Measurements from ENCODE around the gene DAB1.

DAB1 gene

GRCh38 chr1:57312869-57313268, 111.0 kb downstream of the DAB1 start:
- no peak for DNase-seq (ENCODE audit: extremely low read depth, low read depth)
- TF ChIP-seq CTCF (IDR thresholded peaks at IDR 0.05; ENCODE audit: low read depth, low read length) = no peak

- no peak for TF ChIP-seq CTCF (IDR thresholded peaks at IDR 0.05; ENCODE audit: low read depth, low read length)
- no peak for DNase-seq (ENCODE audit: extremely low read depth, low read depth)
These were observed 112.4 kb downstream of the DAB1 start for GRCh38 chr1:57311411-57311810.

- TF ChIP-seq CTCF (IDR thresholded peaks at IDR 0.05; ENCODE audit: low read depth, low read length) = no peak
- no peak for DNase-seq (ENCODE audit: extremely low read depth, low read depth)
These were observed 112.9 kb downstream of the DAB1 start for GRCh38 chr1:57311006-57311405.

- no peak for TF ChIP-seq CTCF (IDR thresholded peaks at IDR 0.05; ENCODE audit: low read depth, low read length)
- DNase-seq (ENCODE audit: extremely low read depth, low read depth) = no peak
These were observed 114.2 kb downstream of the DAB1 start for GRCh38 chr1:57309630-57310029.

GRCh38 chr1:57307392-57308170, 116.3 kb downstream of the DAB1 start:
- DNase-seq (ENCODE audit: extremely low read depth, low read depth) = no peak
- TF ChIP-seq CTCF (IDR thresholded peaks at IDR 0.05; ENCODE audit: low read depth, low read length) = no peak

- TF ChIP-seq CTCF (IDR thresholded peaks at IDR 0.05; ENCODE audit: low read depth, low read length) = no peak
- DNase-seq (ENCODE audit: extremely low read depth, low read depth) = no peak
These were observed 119.3 kb downstream of the DAB1 start for GRCh38 chr1:57304591-57304990.

GRCh38 chr1:57302812-57303596, 120.9 kb downstream of the DAB1 start:
- DNase-seq (ENCODE audit: extremely low read depth, low read depth) = no peak
- TF ChIP-seq CTCF (IDR thresholded peaks at IDR 0.05; ENCODE audit: low read depth, low read length) = no peak
